MM.1S (cell line): Measurements from ENCODE around the gene TNIK.
"Not testable (repeated sequence)": the region's sequence is repeated elsewhere in the genome, so short reads cannot be mapped to it uniquely, and the experiment has no call there.

Source experiments
- DNase-seq: peaks from one replicate; pipeline ENCODE4 v3.0.0-alpha.2; 2015
- H2AFZ ChIP-seq: fragments of 300-600 bp; sonication (generic); 2 replicates; pipeline ENCODE4 v1.6.0; 2016; ENCODE audit warnings: antibody characterized with exemption, low read length
- H3F3A ChIP-seq: fragments of 300-600 bp; sonication (generic); 2 replicates; pipeline ENCODE4 v1.6.1; 2016; ENCODE audit warnings: mild to moderate bottlenecking, antibody characterized with exemption, low read length, moderate library complexity, mixed read lengths; ENCODE audit not compliant: insufficient read depth
- H3K27ac ChIP-seq: fragments of 300-600 bp; sonication (generic); 2 replicates; pipeline ENCODE4 v1.5.1; 2016; ENCODE audit warnings: mild to moderate bottlenecking, low read length
- H3K27me3 ChIP-seq: fragments of 300-600 bp; sonication (generic); replicated peaks from 2 replicates; pipeline ENCODE4 v1.6.0; 2016; ENCODE audit warnings: low read length; ENCODE audit not compliant: insufficient read depth
- H3K36me3 ChIP-seq: fragments of 300-600 bp; sonication (generic); replicated peaks from 2 replicates; pipeline ENCODE4 v1.6.1; 2016; ENCODE audit warnings: mild to moderate bottlenecking, low read length, mixed read lengths; ENCODE audit not compliant: insufficient read depth
- H3K4me1 ChIP-seq: fragments of 300-600 bp; sonication (generic); 2 replicates; pipeline ENCODE4 v1.6.1; 2016; ENCODE audit warnings: low read length, mixed read lengths
- H3K4me2 ChIP-seq: fragments of 300-600 bp; sonication (generic); 2 replicates; pipeline ENCODE4 v1.6.0; 2016; ENCODE audit warnings: low read depth, low read length
- H3K4me3 ChIP-seq: fragments of 300-600 bp; sonication (generic); 2 replicates; pipeline ENCODE4 v1.5.1; 2016; ENCODE audit warnings: low read length, mixed read lengths
- H3K79me2 ChIP-seq: fragments of 300-600 bp; sonication (generic); 2 replicates; pipeline ENCODE4 v1.6.1; 2016; ENCODE audit warnings: mixed run types, low read length, mixed read lengths
- H3K9ac ChIP-seq: fragments of 300-600 bp; sonication (generic); 2 replicates; pipeline ENCODE4 v1.6.1; 2016; ENCODE audit warnings: low read length, mixed read lengths
- H3K9me2 ChIP-seq: fragments of 300-600 bp; sonication (generic); replicated peaks from 2 replicates; pipeline ENCODE4 v1.6.1; 2016; ENCODE audit warnings: mild to moderate bottlenecking, low read length, mixed read lengths; ENCODE audit not compliant: insufficient read depth
- H3K9me3 ChIP-seq: fragments of 300-600 bp; sonication (generic); replicated peaks from 2 replicates; pipeline ENCODE4 v1.6.1; 2016; ENCODE audit warnings: mild to moderate bottlenecking, low read length, mixed read lengths; ENCODE audit not compliant: insufficient read depth
- H4K20me1 ChIP-seq: fragments of 300-600 bp; sonication (generic); 2 replicates; pipeline ENCODE4 v1.6.1; 2016; ENCODE audit warnings: mild to moderate bottlenecking, low read length, moderate library complexity, mixed read lengths; ENCODE audit not compliant: insufficient read depth
- CTCF ChIP-seq: fragments of 300-600 bp; sonication (generic); IDR thresholded peaks from 2 replicates; pipeline ENCODE4 v1.5.1; 2016; ENCODE audit warnings: antibody characterized with exemption, low read length, mixed read lengths
- EZH2 ChIP-seq: fragments of 300-600 bp; sonication (generic); optimal IDR thresholded peaks from 2 replicates; pipeline ENCODE3; 2017; ENCODE audit warnings: low read depth, mild to moderate bottlenecking, antibody characterized with exemption, low read length, mixed read lengths
- EZH2phosphoT487 ChIP-seq: fragments of 300-600 bp; sonication (generic); IDR thresholded peaks from 2 replicates; pipeline ENCODE4 v1.6.1; 2018; ENCODE audit warnings: antibody characterized with exemption, low read length

TNIK gene

GRCh38 chr3:171122240-171122639 is 338.0 kb downstream of the TNIK start:
- Histone ChIP-seq H2AFZ (no peak overlapping the region), H3K4me3 (no peak overlapping the region), H3K9me2 (no peaks in the 10 kb centered on the region), H3K9ac (no peak overlapping the region), H3K9me3 (no peaks in the 10 kb centered on the region), H3K4me1 (no peaks in the 10 kb centered on the region), H3K27me3 (no peaks in the 10 kb centered on the region), H3K4me2 (no peak overlapping the region), H3F3A (no peaks in the 10 kb centered on the region), H3K36me3 (no peaks in the 10 kb centered on the region), H3K27ac (no peak overlapping the region), H3K79me2 (no peaks in the 10 kb centered on the region), H4K20me1 (no peaks in the 10 kb centered on the region)
- DNase-seq: no peak
- no peak for TF ChIP-seq CTCF
- no peak for TF ChIP-seq EZH2
- no peak for TF ChIP-seq EZH2phosphoT487

- no peak overlapping the region for H2AFZ ChIP-seq
- H3F3A ChIP-seq: no peaks in the 10 kb centered on the region
- no peak for TF ChIP-seq EZH2
- no peak for TF ChIP-seq CTCF
- TF ChIP-seq EZH2phosphoT487: no peak
- H3K4me3 ChIP-seq: no peak overlapping the region
- no peak overlapping the region for H3K9ac ChIP-seq
- no peaks in the 10 kb centered on the region for H4K20me1 ChIP-seq
- no peaks in the 10 kb centered on the region for H3K4me1 ChIP-seq
- no peaks in the 10 kb centered on the region for H3K27me3 ChIP-seq
- no peak overlapping the region for H3K27ac ChIP-seq
- no peaks in the 10 kb centered on the region for H3K9me2 ChIP-seq
- H3K36me3 ChIP-seq: no peaks in the 10 kb centered on the region
- no peaks in the 10 kb centered on the region for H3K79me2 ChIP-seq
- no peaks in the 10 kb centered on the region for H3K9me3 ChIP-seq
- no peak for DNase-seq
- H3K4me2 ChIP-seq: no peak overlapping the region
Measured at GRCh38 chr3:171121801-171122200, 338.4 kb downstream of the TNIK start.

GRCh38 chr3:171119402-171119801 is 340.8 kb downstream of the TNIK start:
- not testable (repeated sequence) for DNase-seq, H3K4me1 ChIP-seq, H3K79me2 ChIP-seq, H3K27me3 ChIP-seq, H3K4me2 ChIP-seq, H4K20me1 ChIP-seq, H3K4me3 ChIP-seq, H3K9me2 ChIP-seq, H3F3A ChIP-seq, H3K36me3 ChIP-seq, H3K9me3 ChIP-seq, H3K27ac ChIP-seq, H3K9ac ChIP-seq, H2AFZ ChIP-seq

- DNase-seq, H3K27ac ChIP-seq, H4K20me1 ChIP-seq, H3K4me1 ChIP-seq, H2AFZ ChIP-seq, H3K9ac ChIP-seq, H3K4me2 ChIP-seq, H3K9me2 ChIP-seq, H3K9me3 ChIP-seq, H3K27me3 ChIP-seq, H3K36me3 ChIP-seq, H3K79me2 ChIP-seq, H3F3A ChIP-seq, H3K4me3 ChIP-seq: not testable (repeated sequence)
Measured at GRCh38 chr3:171118993-171119392, 341.2 kb downstream of the TNIK start.
